ENCODE results near the gene RAB3IL1.
"Not testable (repeated sequence)": the region's sequence is repeated elsewhere in the genome, so short reads cannot be mapped to it uniquely, and the experiment has no call there.

Gene RAB3IL1

DNA sequence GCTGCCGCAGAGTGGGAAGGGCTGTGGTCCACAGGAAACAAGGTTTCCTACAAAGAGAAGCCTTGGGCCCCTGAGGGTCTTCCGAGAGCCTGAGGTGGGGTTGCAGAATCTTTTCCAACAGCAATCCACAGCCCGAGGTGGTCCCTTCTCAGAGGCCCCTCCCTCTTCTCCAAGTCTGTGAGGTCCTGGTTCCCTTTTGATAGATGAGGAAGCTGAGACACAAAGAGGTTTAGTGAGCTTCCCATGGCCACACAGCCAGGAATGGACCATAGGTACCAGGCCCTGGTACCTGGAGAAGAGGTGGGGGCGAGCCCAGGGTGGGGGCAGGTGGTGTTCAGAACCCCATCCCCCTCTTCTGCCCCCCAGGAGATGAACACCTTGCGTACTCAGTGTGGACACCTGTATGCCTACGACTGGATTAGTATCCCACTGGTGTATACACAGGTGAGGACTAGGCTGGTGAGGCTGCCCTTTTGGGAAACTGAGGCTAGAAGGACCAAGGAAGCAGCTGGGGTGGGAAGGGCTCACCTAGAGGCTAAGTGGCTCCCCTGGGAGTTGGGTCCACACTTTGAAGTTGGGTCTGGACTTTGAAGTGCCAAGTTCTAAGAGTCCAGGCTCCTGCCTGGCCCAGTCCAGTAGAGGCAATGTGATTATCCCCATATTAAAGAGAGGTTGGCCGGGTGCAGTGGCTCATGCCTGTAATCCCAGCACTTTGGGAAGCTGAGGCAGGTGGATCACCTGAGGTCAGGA is 39.8 kb upstream of the RAB3IL1 start:
- in situ Hi-C loops (cut with MboI; ENCODE audit: low sequenced_read_pairs, unreplicated experiment) = no loop called here
- no peak for DNase-seq (ENCODE audit: low spot score)
- TF ChIP-seq, protein P1, sequence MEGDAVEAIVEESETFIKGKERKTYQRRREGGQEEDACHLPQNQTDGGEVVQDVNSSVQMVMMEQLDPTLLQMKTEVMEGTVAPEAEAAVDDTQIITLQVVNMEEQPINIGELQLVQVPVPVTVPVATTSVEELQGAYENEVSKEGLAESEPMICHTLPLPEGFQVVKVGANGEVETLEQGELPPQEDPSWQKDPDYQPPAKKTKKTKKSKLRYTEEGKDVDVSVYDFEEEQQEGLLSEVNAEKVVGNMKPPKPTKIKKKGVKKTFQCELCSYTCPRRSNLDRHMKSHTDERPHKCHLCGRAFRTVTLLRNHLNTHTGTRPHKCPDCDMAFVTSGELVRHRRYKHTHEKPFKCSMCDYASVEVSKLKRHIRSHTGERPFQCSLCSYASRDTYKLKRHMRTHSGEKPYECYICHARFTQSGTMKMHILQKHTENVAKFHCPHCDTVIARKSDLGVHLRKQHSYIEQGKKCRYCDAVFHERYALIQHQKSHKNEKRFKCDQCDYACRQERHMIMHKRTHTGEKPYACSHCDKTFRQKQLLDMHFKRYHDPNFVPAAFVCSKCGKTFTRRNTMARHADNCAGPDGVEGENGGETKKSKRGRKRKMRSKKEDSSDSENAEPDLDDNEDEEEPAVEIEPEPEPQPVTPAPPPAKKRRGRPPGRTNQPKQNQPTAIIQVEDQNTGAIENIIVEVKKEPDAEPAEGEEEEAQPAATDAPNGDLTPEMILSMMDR (IDR thresholded peaks at IDR 0.05; ENCODE audit: borderline replicate concordance, control extremely low read depth, extremely low read depth, insufficient read depth, missing control alignments) = no peak

DNA sequence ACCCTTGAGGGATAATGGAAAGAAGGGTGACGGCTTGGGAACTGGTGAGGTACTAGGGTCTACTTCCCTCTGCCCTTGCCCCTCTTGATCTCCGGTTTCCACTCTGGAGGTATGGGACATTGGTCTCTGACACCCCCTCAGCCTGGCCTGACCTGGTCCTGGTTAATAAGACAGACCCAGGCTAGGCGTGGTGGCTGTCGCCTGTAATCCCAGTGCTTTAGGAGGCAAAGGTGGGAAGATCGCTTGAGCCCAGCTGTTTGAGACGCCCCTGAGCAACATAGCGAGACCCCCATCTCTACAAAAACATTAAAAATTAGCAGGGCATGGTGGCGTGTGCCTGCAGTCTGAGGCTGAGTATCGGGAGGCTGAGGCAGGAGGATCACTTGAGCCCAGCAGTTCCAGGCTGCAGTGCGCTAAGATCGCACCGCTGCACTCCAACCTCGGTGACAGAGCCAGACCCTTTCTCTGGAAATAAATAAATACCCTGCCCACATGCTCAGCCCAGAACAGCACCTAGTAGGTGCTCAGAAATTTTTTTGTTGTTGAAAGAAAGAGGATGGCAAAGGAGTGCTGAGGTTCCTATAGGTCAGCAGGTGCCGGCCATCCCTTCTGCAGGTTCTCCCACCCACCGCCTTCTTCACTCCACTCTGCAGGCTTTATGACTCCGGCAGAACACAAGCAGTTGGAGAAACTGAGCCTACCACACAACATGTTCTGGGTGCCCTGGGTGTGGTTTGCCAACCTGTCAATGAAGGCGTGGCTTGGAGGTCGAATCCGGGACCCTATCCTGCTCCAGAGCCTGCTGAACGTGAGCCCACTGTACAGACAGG is 39.0 kb upstream of the RAB3IL1 start:
- in situ Hi-C loops (cut with MboI; ENCODE audit: low sequenced_read_pairs, unreplicated experiment) = no loop called here
- TF ChIP-seq, protein P1 (IDR thresholded peaks at IDR 0.05; ENCODE audit: borderline replicate concordance, control extremely low read depth, extremely low read depth, insufficient read depth, missing control alignments) = no peak
- DNase-seq (ENCODE audit: low spot score) = no peak

DNA sequence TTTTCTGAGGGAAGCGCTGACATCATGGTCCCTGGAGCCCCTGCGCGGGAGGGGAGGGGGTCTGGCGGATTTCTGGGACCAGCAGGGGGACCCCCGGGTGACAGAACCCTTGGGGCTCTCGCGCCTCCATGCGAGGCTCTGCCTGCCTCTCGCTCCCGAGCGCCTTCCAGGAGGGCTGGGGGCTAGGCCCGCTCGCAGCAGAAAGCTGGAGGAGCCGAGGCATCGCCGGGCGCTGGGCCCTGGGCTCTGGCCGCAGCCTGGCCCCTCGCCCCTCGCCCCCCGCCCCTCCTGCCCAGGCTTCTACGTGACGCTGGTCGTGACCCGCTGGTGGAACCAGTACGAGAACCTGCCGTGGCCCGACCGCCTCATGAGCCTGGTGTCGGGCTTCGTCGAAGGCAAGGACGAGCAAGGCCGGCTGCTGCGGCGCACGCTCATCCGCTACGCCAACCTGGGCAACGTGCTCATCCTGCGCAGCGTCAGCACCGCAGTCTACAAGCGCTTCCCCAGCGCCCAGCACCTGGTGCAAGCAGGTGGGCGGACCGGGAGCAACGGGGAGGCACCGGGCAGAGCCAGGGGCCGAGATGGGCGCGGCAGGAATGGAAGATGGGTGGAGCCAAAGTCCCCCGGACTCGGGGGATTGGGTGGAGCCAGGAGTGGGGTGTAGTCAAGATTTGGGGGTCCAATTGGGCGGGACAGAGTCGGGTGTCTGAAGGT is 38.2 kb upstream of the RAB3IL1 start:
- TF ChIP-seq, protein P1 (IDR thresholded peaks at IDR 0.05; ENCODE audit: borderline replicate concordance, control extremely low read depth, extremely low read depth, insufficient read depth, missing control alignments) = no peak
- DNase-seq (ENCODE audit: low spot score) = peak; percentile 53

DNA sequence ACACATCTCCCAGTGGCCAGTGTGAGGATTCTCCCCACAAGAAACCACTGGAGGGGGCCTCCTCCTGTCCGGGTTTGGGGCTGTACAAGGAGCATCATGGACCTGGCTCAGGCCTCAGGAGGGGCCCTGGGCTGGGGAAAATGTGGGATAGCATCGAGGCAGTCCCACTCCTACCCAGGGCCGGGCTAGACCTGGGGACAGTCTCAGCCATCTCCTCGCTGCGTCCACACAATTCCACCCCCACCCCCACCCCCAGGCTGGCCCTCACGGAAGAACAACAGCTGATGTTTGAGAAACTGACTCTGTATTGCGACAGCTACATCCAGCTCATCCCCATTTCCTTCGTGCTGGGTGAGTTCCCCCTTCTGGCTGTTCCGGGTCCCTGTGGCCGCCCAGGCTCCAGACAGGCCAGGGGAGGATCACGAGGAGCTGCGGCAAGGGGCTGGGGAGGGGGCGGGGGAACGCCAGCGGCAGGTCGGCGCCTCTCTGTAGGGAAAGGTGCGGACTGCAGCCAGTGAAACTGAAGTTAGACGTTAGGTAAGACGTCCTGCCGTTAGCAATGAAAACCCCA is 37.6 kb upstream of the RAB3IL1 start:
- peak; percentile 52 for DNase-seq (ENCODE audit: low spot score)
- in situ Hi-C loops (cut with MboI; ENCODE audit: low sequenced_read_pairs, unreplicated experiment) = no loop called here
- TF ChIP-seq, protein P1 (IDR thresholded peaks at IDR 0.05; ENCODE audit: borderline replicate concordance, control extremely low read depth, extremely low read depth, insufficient read depth, missing control alignments) = no peak

More for the DNA sequence above, 38.2 kb upstream of the RAB3IL1 start:
- in situ Hi-C loops (cut with MboI; ENCODE audit: low sequenced_read_pairs, unreplicated experiment) = no loop called here

DNA sequence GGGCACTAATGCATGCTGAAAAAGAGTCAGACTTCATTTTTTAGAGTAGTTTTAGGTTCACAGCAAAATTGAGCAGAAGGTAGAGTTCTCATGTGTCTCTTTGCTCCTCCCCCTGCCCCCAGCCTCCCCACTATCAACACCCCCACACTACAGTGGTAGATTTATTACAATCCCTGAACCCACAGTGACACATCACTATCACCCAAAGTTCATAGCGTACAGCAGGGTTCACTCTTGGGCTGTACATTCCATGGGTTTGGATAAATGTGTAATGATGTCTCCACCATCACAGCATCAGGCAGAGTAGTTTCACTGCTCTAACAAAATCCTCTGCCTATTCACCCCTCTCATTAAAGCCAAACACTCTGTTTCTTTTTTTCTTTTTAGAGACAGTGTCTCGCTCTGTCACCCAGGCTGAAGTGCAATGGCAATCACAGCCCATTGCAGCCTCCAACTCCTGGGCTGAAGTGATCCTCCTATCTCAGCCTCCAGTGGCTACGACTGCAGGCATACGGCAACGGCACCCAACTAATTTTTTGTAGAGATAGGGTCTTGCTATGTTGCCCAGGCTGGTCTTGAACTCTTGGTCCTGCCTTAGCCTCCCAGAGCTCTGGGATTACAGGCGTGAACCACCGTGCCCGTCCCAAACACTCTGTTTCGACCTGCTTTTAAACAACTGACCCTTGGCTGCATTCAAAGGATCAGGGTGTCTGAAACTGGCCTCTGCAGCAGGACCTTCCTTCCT is 36.9 kb upstream of the RAB3IL1 start:
- in situ Hi-C loops (cut with MboI; ENCODE audit: low sequenced_read_pairs, unreplicated experiment) = no loop called here
- no peak for DNase-seq (ENCODE audit: low spot score)

DNA sequence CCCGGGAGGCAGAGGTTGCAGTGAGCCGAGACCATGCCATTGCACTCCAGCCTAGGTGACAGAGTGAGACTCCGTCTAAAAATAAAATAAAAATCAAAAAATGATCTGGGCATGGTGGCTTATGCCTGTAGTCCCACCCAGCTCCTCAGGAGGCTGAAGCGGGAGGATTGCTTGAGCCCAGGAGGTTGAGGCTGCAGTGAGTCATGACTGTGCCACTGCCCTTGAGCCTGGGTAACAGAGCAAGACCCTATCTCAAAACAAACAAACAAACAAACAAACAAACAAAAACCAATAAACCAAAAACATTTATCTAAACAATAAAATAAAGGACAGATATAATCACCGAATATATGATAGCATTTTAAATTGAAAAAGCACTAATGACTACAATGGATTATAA is 36.3 kb upstream of the RAB3IL1 start:
- DNase-seq (ENCODE audit: low spot score); in situ Hi-C loops (cut with MboI; ENCODE audit: low sequenced_read_pairs, unreplicated experiment): not testable (repeated sequence)

More for the DNA sequence above, 36.9 kb upstream of the RAB3IL1 start:
- TF ChIP-seq, protein P1 (IDR thresholded peaks at IDR 0.05; ENCODE audit: borderline replicate concordance, control extremely low read depth, extremely low read depth, insufficient read depth, missing control alignments) = no peak
